Mesenchymal stem cell (in vitro differentiated cells and primary cell): Measurements from ENCODE around the gene ADCY5.

Source experiments
- DNase-seq: peaks from one replicate; pipeline ENCODE4 v3.0.0-alpha.2; 2013
- H2AFZ ChIP-seq: one replicate; pipeline ENCODE4 v1.6.1; 2013; ENCODE audit warnings: low read depth, mild to moderate bottlenecking, control low read depth, inconsistent platforms, low read length, moderate library complexity
- H2AK5ac ChIP-seq: 2 replicates; pipeline ENCODE4 v1.6.1; 2013; ENCODE audit warnings: low read length, moderate library complexity, mild to moderate bottlenecking, inconsistent platforms; ENCODE audit not compliant: severe bottlenecking
- H2BK120ac ChIP-seq: one replicate; pipeline ENCODE4 v1.6.1; 2013; ENCODE audit warnings: low read depth, mild to moderate bottlenecking, inconsistent platforms, low read length, moderate library complexity
- H2BK12ac ChIP-seq, 2 experiments: one replicate each; pipeline ENCODE4 v1.6.1; 2013; ENCODE audit warnings: inconsistent platforms in 2 of 2, low read length in 2 of 2, mild to moderate bottlenecking in 2 of 2, moderate library complexity in 2 of 2, control low read depth in 1 of 2
- H2BK15ac ChIP-seq: one replicate; pipeline ENCODE4 v1.6.1; 2013; ENCODE audit warnings: mild to moderate bottlenecking, low read depth, inconsistent platforms; ENCODE audit not compliant: poor library complexity, severe bottlenecking
- H2BK5ac ChIP-seq: 2 replicates; pipeline ENCODE4 v1.6.1; 2013; ENCODE audit warnings: low read depth, mild to moderate bottlenecking, low read length, control low read depth, inconsistent platforms; ENCODE audit not compliant: poor library complexity, severe bottlenecking
- H3K14ac ChIP-seq, 2 experiments: one replicate each; pipeline ENCODE4 v1.6.1; 2013; ENCODE audit warnings: inconsistent platforms in 2 of 2, low read length in 2 of 2, control low read depth in 1 of 2, mild to moderate bottlenecking in 1 of 2, moderate library complexity in 1 of 2
- H3K18ac ChIP-seq, 2 experiments: one replicate each; pipeline ENCODE4 v1.6.1; 2013; ENCODE audit warnings: inconsistent platforms in 2 of 2, low read length in 2 of 2, control low read depth in 1 of 2, low read depth in 1 of 2, mild to moderate bottlenecking in 1 of 2
- H3K23ac ChIP-seq, 2 experiments: one replicate each; pipeline ENCODE4 v1.6.1; 2013; ENCODE audit warnings: inconsistent platforms in 2 of 2, low read length in 2 of 2, mild to moderate bottlenecking in 2 of 2, moderate library complexity in 2 of 2, control low read depth in 1 of 2
- H3K27ac ChIP-seq: 2 replicates; pipeline ENCODE4 v1.5.1; 2013; ENCODE audit warnings: mild to moderate bottlenecking, moderate library complexity, low read length, control low read depth, inconsistent platforms; ENCODE audit not compliant: poor library complexity, severe bottlenecking
- H3K27me3 ChIP-seq, 2 experiments: 2 replicates each; pipeline versions ENCODE4 v1.6.1 to v1.7.0; 2013; ENCODE audit warnings: low read length in 2 of 2, mild to moderate bottlenecking in 2 of 2, moderate library complexity in 2 of 2, control low read depth in 1 of 2, inconsistent platforms in 1 of 2; ENCODE audit not compliant: control insufficient read depth in 1 of 2, insufficient read depth in 1 of 2
- H3K36me3 ChIP-seq, 2 experiments: 2 replicates each; pipeline versions ENCODE4 v1.6.1 to v1.7.0; 2013; ENCODE audit warnings: low read length in 2 of 2, control low read depth in 1 of 2, inconsistent platforms in 1 of 2, low read depth in 1 of 2, mild to moderate bottlenecking in 1 of 2; ENCODE audit not compliant: insufficient read depth in 2 of 2, control insufficient read depth in 1 of 2
- H3K4ac ChIP-seq, 2 experiments: one replicate each; pipeline ENCODE4 v1.6.1; 2013; ENCODE audit warnings: inconsistent platforms in 2 of 2, low read length in 2 of 2, mild to moderate bottlenecking in 2 of 2, moderate library complexity in 2 of 2, control low read depth in 1 of 2, low read depth in 1 of 2
- H3K4me1 ChIP-seq: 2 replicates; pipeline ENCODE4 v1.6.1; 2013; ENCODE audit warnings: low read depth, low read length, control low read depth; ENCODE audit not compliant: control insufficient read depth, insufficient read depth
- H3K4me2 ChIP-seq: 2 replicates; pipeline ENCODE4 v1.6.1; 2013; ENCODE audit warnings: low read length, mild to moderate bottlenecking, inconsistent platforms; ENCODE audit not compliant: poor library complexity, severe bottlenecking
- H3K4me3 ChIP-seq, 2 experiments: 2 replicates each; pipeline versions ENCODE4 v1.5.1 to v1.7.0; 2013; ENCODE audit warnings: low read length in 2 of 2, mild to moderate bottlenecking in 2 of 2, control low read depth in 1 of 2, low read depth in 1 of 2; ENCODE audit not compliant: insufficient read depth in 1 of 2
- H3K79me1 ChIP-seq: replicated peaks from 2 replicates; pipeline ENCODE4 v1.6.1; 2013; ENCODE audit warnings: mild to moderate bottlenecking, control low read depth, low read length, inconsistent platforms; ENCODE audit not compliant: poor library complexity, severe bottlenecking
- H3K9ac ChIP-seq: 2 replicates; pipeline ENCODE4 v1.7.0; 2013; ENCODE audit warnings: mild to moderate bottlenecking, low read length, moderate library complexity
- H3K9me3 ChIP-seq: 2 replicates; pipeline ENCODE4 v1.7.0; 2013; ENCODE audit warnings: mild to moderate bottlenecking, low read length; ENCODE audit not compliant: control insufficient read depth
- H4K8ac ChIP-seq: one replicate; pipeline ENCODE4 v1.6.1; 2013; ENCODE audit warnings: inconsistent platforms, mild to moderate bottlenecking, low read length, moderate library complexity
- H4K91ac ChIP-seq: one replicate; pipeline ENCODE4 v1.6.1; 2013; ENCODE audit warnings: mild to moderate bottlenecking, low read length, inconsistent platforms
- WGBS: methylation state at CpG from one replicate; pipeline ENCODE4 v1.1.7; 2013; ENCODE audit warnings: mixed read lengths; 5-methylcytosine and 5-hydroxymethylcytosine counted together

Gene ADCY5

DNA sequence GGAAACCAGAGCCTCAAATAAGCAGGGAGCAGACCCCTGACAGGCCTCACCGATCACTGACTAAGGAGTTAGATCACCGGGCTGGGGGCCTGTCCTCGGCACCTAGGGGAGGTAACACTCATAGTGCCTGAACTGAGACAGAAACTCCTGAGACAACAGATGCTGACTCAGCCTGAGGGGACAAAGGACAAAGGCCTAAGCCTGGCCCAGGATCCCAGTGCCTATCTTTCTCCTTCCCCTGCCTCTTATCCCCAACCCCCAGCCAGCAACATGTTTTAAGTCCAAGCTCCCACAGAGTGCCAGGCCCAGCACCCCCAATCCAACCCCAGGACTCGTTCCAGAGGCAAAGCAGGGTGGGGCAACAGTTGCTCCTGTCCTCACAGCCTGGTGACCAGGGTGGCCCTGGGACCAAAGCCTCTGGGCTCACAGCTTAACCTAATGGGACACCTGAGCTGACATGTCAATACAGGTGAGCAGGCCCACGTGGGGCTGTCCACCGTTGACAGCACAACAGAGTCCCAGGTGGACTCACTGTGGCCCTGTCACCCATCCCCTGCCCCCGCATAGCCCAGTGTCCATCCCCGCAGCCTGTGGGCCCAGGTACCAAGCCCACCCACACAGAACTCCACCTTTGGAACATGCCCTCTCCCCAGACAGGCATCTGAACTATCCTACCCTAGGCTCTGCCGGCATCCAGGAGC is 37.4 kb downstream of the ADCY5 start:
- Histone ChIP-seq H2BK120ac (no peak overlapping the region), H3K27ac (no peak overlapping the region), H2AFZ (no peak overlapping the region), H3K18ac (no peak overlapping the region), H3K27me3 (peaks cover 66 to 73% of the 10 kb centered on the region in 2 experiments), H3K9ac (no peak overlapping the region), H3K4me3 (no peak overlapping the region), H3K79me1 (no peaks in the 10 kb centered on the region), H4K8ac (no peak overlapping the region), H2BK15ac (no peak overlapping the region), H2AK5ac (no peak overlapping the region), H3K4me1 (peaks cover 12% of the 10 kb centered on the region), H3K23ac (no peak overlapping the region), H4K91ac (no peak overlapping the region), H3K4ac (no peak overlapping the region), H2BK5ac (no peak overlapping the region), H3K14ac (no peak overlapping the region), H3K36me3 (no peaks in the 10 kb centered on the region), H2BK12ac (no peak overlapping the region), H3K9me3 (no peaks in the 10 kb centered on the region), H3K4me2 (no peak overlapping the region)
- 78% methylated on average over 8 of the region's 9 CpGs for WGBS
- no peak for DNase-seq

DNA sequence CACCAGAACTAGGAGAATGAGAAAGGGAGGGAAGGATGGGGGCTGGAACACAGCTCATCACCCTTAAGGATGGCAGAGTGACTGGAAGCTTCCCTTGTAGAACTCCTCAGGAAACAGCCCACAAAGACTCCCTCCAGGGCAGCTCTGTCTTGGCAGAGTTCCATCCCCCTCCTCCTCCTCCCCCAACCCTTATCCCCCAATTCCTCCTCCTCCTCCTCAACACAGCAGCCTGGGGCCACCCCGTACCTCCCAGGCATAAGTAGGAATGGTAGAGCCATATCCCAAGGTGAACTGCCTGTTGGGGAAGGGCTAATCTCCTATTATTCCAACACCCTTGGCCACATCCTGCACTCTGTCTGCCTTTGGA is 38.8 kb downstream of the ADCY5 start:
- H3K9ac ChIP-seq: no peak overlapping the region
- no peak overlapping the region for H2BK120ac ChIP-seq
- no peak overlapping the region for H2AK5ac ChIP-seq
- no peak for DNase-seq
- no peak overlapping the region for H2BK12ac ChIP-seq
- H2AFZ ChIP-seq: no peak overlapping the region
- H3K14ac ChIP-seq: no peak overlapping the region
- H3K4me2 ChIP-seq: no peak overlapping the region
- no peak overlapping the region for H3K27ac ChIP-seq
- peaks cover 58 to 59% of the 10 kb centered on the region in 2 experiments for H3K27me3 ChIP-seq
- WGBS: 75% methylated on average over 1 of the region's 1 CpG
- H3K79me1 ChIP-seq: no peaks in the 10 kb centered on the region
- H3K23ac ChIP-seq: no peak overlapping the region
- no peaks in the 10 kb centered on the region for H3K36me3 ChIP-seq
- H3K9me3 ChIP-seq: no peaks in the 10 kb centered on the region
- H4K91ac ChIP-seq: no peak overlapping the region
- no peak overlapping the region for H3K18ac ChIP-seq
- peaks cover 14% of the 10 kb centered on the region for H3K4me1 ChIP-seq
- no peak overlapping the region for H2BK5ac ChIP-seq
- H3K4me3 ChIP-seq: no peak overlapping the region
- no peak overlapping the region for H3K4ac ChIP-seq
- no peak overlapping the region for H2BK15ac ChIP-seq
- H4K8ac ChIP-seq: no peak overlapping the region

DNA sequence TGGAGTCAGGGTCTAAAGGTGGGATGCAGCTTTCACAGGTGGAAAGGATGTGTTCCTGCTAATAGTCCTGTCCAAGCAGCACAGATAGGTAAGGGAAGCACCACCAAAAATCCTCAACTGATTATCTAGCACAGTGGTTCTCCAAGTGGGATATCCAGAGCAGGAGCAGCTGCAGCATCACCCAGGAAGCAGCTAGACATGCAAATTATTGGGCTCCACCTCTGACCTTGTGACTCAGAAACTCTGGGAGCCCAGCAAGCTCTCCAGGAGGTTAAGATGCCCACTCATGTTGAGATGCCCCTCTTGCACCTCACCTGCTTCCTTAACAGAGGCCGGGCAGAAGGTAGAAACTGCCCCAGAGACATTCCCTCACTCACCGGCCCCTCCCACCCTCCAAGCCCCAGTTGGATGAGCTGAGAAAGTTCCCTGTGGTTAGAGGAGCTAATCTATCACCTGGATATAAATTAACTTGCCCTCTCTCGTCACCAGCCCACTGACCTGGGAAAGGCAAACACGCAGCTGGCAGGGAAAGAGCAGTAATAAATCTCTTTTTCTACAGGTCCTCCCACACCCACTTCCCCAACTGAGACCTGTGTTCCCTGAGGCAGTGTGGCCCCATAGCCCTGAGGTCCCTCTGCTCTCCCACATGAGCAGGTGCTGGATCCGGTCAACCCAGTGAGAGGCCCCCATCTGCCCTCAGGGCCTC is 39.3 kb downstream of the ADCY5 start:
- Histone ChIP-seq H2BK120ac (no peak overlapping the region), H3K23ac (no peak overlapping the region), H3K18ac (no peak overlapping the region), H2AK5ac (no peak overlapping the region), H3K9me3 (no peaks in the 10 kb centered on the region), H3K4me3 (no peak overlapping the region), H2AFZ (no peak overlapping the region), H3K14ac (no peak overlapping the region), H3K27ac (no peak overlapping the region), H2BK15ac (no peak overlapping the region), H3K36me3 (no peaks in the 10 kb centered on the region), H4K8ac (no peak overlapping the region), H2BK5ac (no peak overlapping the region), H3K4me1 (peaks cover 15% of the 10 kb centered on the region), H3K27me3 (peaks cover 54 to 58% of the 10 kb centered on the region in 2 experiments), H3K4ac (no peak overlapping the region), H2BK12ac (no peak overlapping the region), H3K4me2 (no peak overlapping the region), H4K91ac (no peak overlapping the region), H3K9ac (no peak overlapping the region), H3K79me1 (no peaks in the 10 kb centered on the region)
- DNase-seq: no peak
- 54% methylated on average over 2 of the region's 5 CpGs for WGBS

DNA sequence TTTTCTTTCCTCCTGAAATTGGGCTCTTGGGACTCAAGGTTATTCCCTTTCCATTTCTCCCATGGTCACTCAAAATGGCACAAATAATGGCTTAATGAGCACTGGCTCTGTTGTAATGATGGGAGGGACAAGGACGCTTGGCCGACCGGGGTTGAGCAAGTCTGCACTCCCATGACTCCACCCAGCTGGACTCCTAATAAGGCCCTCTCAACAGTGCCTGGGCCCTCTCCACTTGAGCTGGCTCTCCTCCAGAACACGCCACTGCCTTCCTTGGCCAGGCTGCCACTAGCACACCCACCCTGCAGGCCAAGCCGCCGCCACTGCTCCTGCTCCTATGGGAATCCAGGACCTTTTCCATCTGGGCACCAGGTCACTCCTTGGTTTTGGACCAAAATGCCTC is 42.3 kb downstream of the ADCY5 start:
- H2BK12ac ChIP-seq: no peak overlapping the region
- H2BK120ac ChIP-seq: no peak overlapping the region
- no peak overlapping the region for H3K4me2 ChIP-seq
- no peak overlapping the region for H2AK5ac ChIP-seq
- peaks cover 47 to 54% of the 10 kb centered on the region in 2 experiments for H3K27me3 ChIP-seq
- WGBS: 78% methylated on average over 6 of the region's 6 CpGs
- H3K23ac ChIP-seq: no peak overlapping the region
- no peak overlapping the region for H3K4me3 ChIP-seq
- no peak for DNase-seq
- H3K4ac ChIP-seq: no peak overlapping the region
- H3K36me3 ChIP-seq: no peaks in the 10 kb centered on the region
- H3K79me1 ChIP-seq: no peaks in the 10 kb centered on the region
- no peak overlapping the region for H2BK15ac ChIP-seq
- H3K9ac ChIP-seq: no peak overlapping the region
- H3K9me3 ChIP-seq: no peaks in the 10 kb centered on the region
- no peak overlapping the region for H2AFZ ChIP-seq
- H2BK5ac ChIP-seq: no peak overlapping the region
- peaks cover 18% of the 10 kb centered on the region for H3K4me1 ChIP-seq
- no peak overlapping the region for H4K8ac ChIP-seq
- H4K91ac ChIP-seq: no peak overlapping the region
- no peak overlapping the region for H3K18ac ChIP-seq
- no peak overlapping the region for H3K14ac ChIP-seq
- no peak overlapping the region for H3K27ac ChIP-seq
